GM21825 (cell line): ENCODE data around the gene IGF2BP2.
"Not testable (repeated sequence)": the region's sequence is repeated elsewhere in the genome, so short reads cannot be mapped to it uniquely, and the experiment has no call there.

ENCODE experiments used
- ATAC-seq: cut with Tn5 transposase; IDR thresholded peaks from one replicate; pipeline ENCODE4 v1.9.1; 2021; ENCODE audit warnings: mild to moderate bottlenecking, moderate library complexity; ENCODE audit not compliant: unreplicated experiment

The IGF2BP2 gene

GRCh38 chr3:185838417-185838989, 13.7 kb upstream of the IGF2BP2 start:
- ATAC-seq, result not testable (repeated sequence)

DNA sequence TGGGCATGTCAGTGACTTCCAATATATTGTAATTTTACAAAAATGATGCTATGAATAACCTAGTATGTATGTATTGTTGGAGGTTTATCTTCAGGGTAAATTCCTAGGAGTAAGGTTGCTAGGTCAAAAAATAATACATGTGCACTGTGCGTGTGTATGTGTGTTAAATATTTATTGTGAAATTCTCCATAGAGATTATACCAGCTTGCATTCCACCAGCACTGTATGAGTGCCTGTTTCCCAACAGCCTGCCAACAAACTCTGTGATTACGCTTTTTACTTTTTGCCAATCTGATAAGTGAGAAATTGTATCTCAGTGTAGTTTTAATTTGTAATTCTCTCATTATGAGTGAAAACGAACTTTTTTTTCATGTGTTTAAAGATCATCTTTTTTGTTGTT, 12.6 kb upstream of the IGF2BP2 start:
- ATAC-seq, result no peak

DNA sequence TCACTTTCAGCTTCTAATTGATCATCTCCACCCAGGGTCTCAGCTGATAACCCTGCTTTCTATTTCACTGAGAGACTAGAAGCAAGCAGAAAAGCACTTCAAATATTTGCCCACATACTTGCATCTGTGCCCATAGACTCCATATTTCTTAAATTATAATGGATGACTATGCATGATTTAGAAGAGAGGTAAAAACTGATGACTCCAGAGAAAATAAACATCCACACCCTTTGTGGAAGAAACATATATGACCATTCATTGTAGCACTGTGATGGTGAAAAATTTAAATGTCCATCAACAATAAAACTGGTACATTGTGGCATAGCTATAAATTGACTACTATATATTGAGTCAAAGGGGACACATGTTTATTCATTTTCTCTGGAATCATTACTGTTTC, 7.1 kb upstream of the IGF2BP2 start:
- ATAC-seq, result no peak

DNA sequence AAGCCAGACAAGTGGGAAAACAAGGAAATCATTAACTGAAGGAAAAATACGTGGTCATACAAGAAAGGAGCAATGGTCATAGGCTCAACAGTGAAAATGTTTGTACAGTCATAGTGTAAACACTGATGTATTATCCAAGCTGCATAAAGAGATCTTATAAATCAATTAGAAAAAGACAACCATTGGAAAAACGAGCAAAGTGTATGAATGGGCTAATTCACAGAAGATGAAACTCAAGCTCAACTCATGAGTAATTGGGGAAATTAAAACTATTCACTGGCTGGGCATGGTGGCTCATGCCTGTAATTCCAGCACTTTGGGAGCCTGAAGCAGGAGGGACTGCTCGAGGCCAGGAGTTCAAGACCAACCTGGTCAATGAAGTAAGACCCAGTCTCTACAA, 6.4 kb upstream of the IGF2BP2 start:
- ATAC-seq, result no peak

DNA sequence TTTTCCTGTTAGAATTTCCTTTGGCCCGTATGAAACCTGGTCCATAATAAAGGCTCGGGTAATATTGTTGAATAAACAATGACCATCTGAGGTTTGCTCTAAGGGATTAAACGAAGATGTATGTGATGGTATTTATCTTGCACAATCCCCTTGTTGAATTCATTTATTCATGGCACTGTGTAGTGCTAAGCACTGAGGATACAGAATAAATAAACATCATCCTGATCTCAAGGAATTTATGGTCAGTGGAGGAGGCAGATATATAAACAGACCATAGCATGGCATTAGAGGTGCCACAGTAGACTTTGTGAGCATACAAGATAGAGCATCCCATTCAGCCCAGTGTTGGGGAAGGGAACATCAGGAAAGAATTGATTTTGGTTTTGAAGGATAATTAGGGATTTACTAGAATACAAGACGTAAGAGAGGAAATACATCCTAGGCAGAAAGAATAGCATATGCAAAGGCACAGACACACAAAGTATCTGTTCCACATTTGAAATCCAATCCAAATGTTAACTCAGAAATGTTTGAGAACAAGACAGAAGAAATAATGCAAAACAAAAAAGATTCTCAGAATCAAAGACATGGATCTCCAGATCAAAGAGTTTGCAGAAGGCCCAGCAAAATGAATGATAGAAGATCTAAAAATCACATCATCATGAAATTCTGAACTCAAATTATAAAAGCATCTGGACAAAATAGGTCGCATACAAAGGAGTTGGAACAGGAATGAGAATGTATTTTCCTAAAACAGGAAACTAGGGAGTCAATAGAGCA, 5.4 kb upstream of the IGF2BP2 start:
- no peak for ATAC-seq

DNA sequence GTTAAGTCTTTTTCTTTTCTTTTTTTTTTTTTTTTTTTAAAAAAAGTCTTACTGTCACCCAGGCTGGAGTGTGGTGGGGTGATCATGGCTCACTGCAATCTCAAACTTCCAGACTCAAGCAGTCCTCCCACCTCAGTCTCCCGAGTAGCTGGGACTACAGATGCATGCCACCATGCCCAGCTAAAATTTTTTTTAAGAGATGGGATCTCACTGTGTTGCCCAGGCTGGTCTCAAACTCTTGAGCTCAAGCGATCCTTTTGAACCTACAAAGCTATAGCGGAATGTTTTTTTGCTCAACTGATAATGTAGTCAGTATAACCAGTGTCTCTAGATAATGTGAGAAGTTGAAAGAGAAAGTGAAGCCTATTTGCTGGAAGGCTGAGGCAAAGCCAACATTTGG, 3.9 kb upstream of the IGF2BP2 start:
- no peak for ATAC-seq

- no peak for ATAC-seq
Measured at GRCh38 chr3:185827595-185828344, 2.9 kb upstream of the IGF2BP2 start.

- peak; percentile 32 for ATAC-seq
Measured at GRCh38 chr3:185825639-185826481, 1.0 kb upstream of the IGF2BP2 start.

GRCh38 chr3:185824051-185825005, 514 bp downstream of the IGF2BP2 start:
- ATAC-seq, result no peak

GRCh38 chr3:185823078-185824044, 1.5 kb downstream of the IGF2BP2 start:
- ATAC-seq, result no peak

GRCh38 chr3:185822221-185823000, 2.4 kb downstream of the IGF2BP2 start:
- no peak for ATAC-seq

DNA sequence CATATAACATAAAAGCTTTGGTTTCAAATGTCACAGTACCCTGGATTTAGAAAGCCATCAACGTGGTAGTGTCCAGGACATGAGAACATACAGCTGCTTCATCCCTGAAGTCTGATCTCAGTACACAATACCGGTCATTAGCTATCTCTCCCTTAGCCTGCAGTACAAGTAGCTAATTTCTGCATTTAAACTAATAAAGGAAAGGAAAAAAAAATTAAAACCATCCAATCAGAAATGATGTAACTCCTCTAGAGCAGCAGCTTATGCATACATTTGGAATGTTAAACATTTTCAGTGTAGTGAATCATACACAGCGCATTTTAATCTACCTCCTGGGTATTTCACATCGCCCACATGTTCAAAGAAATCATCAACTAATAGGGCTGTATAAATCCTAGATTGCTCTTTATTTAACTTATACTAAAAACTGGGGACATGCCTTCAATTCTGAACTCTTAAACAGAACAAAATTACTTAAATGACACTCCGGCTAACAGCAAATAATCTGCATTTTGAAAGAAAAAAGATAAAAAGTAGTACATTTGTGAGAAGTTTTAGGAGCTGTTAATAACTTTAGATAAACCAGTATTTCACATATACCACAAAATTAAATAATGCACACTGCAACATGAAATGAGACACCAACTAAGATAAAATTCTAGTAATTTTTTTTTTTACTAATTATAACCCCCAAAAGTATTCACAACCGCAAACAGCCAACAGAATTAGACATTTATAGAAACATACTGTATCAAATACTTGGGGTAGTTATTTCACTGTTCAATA, 3.7 kb downstream of the IGF2BP2 start:
- no peak for ATAC-seq

DNA sequence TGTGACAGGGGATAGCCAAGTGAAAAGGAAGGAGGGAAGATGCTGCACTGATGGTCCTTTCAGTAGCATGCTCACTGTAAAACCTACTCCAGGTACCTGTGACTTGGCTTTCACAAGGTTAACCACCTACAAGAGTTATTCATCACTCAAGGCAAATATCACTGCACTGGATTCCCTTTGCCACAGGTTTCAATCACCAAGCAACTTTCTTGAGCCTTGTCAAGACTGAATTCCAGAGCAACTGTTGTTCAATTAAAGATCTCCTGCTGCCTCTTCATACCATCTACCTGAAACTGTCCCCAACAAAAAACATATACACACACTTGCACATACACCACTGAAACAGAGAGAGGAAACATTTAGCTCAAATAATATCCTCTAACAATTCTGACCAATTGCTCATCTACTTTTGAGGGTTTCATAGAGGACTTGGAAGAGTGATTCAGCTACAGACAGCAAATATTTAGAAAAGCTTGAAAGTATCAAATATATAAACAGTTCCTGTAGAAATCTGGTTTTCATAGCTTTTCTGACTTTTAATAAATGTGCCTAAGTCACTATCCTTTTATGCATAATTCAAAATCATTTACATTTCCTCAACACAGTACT, 6.5 kb downstream of the IGF2BP2 start:
- ATAC-seq, result no peak

- ATAC-seq, result no peak
Measured at GRCh38 chr3:185815391-185816282, 9.2 kb downstream of the IGF2BP2 start.

DNA sequence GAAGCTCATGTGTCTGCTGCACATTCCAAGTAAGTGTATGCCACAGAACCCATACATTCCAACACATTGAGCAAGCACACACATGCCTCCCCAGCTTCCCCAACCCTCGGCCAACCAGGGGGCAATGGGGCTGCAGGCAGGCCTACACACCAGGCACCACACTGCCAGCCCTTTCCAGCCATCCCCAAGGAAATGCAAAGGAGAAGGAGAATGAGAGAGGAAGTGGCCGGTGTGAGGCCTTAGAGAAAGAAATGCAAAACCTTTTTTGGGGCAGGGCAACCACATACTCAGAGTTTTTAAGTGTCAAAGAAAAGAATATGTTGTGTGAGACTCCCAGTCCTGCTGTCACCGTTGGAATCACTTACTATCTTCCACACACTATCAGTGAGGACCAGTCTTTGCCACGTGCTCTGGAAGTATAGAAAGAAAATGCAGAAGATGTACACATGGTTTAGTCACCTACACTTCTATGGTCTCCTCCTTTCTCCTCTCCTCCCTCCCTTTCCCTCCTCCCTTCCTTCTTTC, 11.1 kb downstream of the IGF2BP2 start:
- no peak for ATAC-seq

DNA sequence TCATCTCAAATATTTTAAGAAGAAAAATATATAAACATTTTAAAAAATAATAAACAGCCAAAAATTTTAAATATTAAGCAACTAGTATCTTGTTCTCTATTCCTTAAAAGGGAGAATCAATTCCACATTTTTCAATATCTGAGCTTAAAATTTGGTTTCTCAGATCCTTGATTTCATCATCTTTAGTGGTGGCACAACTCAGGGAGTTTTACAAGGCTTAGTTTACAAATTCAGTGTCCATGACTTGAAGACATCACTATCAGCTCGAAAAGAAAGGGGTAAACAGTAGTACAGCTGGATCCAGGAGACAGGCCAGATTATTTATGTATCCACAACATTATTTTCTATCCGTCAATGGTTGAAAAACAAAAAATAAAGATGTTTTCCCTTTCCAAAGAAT, 11.6 kb downstream of the IGF2BP2 start:
- no peak for ATAC-seq
